Stimulated activated naive CD4-positive, alpha-beta T cell treated with Interleukin-2 at 50 U/mL for 16 hours (primary cell): Measurements from ENCODE around the gene TTC28.

Source experiments
- DNase-seq: peaks from one replicate; lab custom pipeline; 2025; lab: John Stamatoyannopoulos, UW

Gene TTC28

GRCh38 chr22:27966168-27967064, 713.2 kb downstream of the TTC28 start:
- DNase-seq: no peak

DNA sequence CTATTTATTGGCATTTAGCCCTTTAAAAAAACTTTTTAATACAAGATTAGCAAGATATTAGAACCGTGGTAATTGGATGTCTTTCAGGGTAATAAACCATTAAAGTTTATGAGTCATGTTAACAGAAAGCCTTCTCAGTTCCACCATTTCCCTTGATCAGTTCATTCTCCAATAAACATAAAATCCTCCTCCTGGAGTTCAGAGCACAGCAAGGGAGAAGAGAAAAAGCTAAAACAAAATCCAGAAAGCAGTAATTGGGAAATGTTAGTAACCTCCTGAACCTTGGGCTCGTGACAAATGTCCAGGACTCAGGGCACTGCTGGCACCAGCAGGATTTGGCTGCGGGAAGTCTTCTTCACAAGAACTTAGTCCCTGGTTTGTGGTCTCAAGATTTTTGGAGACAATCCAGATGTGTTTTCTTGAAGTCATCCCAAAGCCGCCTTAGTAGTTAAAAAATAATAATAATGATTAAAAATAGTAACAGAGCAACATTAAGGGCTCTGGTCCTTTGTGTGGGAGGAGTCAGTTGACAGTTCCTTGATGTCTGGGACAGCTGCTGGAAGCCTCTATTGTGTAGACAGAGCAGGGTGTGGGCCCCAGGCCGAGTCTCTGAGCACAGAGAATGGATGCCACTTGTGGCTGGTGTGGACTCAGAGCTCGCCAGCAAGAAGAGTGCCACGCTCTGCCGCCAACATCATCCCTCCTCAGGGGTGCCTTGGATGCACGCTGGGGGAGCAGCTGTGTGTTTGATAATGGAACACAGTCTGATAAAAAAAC, 717.2 kb downstream of the TTC28 start:
- no peak for DNase-seq

GRCh38 chr22:27961680-27962079, 718.0 kb downstream of the TTC28 start:
- DNase-seq: no peak

DNA sequence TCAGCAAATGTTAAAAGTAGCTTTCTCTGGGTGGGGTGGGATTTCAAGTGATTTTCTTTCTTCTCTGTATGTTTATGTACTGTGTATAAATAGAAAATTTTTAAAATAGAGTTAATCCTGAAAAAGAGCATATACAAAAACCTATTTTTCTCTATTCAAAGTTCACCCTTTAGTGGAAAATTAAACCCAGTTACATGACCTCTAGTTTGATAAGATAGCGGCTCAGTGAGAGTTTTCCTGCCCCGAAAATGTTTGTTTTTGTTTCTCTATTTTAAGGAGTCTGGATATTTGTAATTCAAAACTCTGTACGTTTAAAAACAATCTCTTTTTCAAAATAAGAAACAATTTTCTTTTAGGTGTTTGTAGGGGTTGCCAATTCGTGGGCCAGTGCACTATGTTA, 718.5 kb downstream of the TTC28 start:
- no peak for DNase-seq

DNA sequence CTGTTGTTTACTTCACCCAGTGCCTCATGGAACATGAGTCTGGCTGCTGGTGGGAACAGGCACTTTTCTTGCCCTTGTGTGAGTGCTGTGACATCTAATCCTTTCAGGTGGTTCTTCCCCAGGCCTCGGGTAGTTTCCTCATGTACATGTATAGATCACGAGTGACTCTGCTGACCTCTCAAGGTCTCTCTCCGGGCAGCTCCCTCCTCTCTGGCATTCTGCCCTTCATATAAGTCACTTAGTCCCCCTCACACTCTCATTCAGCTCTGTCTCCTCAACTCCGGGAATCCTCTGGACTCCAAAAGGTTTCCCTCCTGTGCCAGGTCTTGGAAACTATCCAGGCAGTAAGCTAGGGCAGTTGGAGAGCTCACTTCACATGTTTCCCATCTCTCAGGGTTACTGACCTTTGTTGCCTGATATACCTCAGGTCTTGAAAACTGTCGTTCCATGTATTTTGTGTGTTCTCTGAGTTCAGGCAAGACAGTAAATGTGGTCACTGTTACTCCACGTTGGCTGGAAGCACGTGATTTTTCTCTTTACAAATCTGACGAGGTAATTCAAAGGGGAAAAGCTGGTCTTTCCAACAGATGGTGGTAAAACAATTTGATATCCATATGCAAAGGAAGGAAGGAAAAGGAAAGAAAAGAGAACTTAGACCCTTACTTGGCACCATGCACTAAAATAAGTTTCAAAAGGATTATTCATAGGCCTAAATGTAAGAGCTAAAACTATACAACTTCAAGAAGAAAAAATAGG, 720.1 kb downstream of the TTC28 start:
- no peak for DNase-seq

- no peak for DNase-seq
These were observed 726.9 kb downstream of the TTC28 start for GRCh38 chr22:27952779-27953178.

DNA sequence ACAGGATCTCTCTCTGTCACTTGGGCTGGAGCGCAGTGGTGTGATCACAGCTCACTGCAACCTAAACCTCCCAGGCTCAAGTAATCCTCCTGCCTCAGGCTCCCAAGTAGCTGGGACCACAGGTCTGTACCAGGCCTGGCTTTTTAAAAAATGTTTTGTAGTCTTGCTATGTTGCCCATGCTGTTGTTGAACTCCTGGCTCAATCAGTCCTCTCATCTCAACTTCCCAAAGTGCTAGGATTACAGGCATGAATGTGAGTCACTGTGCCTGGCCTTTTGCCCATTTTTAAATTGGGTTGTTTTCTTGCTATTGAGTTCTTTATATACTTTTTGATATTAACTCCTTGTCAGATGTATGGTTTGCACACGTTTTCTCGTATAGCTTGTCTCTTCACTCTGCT, 727.5 kb downstream of the TTC28 start:
- DNase-seq: no peak

DNA sequence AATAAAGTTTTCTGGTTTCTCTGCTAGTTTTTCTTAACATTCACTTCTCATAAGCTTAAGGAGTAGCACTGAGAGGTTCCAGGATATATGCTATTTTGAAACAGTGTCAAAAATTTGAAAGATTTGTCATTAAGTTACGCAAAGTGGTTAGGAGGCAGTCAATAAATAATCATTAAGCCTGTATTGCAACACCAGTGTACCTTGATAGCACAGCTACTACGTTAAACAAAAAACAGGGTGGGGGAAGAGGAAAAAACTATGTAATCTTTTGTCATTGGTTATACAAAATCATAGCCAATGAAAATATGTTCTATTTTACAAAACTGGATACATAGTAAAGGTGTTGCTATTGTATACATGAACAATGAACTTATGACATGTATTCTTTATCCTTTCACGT, 730.2 kb downstream of the TTC28 start:
- no peak for DNase-seq

DNA sequence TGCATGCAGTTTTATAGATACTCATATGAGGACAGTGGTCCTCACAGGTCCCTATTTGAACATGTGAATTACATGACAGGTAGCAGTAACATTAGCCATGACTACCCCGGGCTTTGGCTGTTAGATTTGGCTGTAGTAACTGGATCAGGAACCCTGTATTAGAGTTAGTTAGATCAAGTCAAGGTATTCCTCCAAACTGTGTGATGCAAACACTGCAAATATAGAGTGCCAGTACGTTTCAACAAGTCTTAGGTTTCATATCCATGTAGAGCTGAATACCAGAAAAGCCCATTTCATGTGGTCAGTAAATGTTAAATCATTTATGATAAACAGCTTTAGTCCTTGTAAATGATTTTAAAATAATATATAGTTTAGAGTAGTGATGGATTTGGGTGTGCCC, 731.1 kb downstream of the TTC28 start:
- DNase-seq: no peak

DNA sequence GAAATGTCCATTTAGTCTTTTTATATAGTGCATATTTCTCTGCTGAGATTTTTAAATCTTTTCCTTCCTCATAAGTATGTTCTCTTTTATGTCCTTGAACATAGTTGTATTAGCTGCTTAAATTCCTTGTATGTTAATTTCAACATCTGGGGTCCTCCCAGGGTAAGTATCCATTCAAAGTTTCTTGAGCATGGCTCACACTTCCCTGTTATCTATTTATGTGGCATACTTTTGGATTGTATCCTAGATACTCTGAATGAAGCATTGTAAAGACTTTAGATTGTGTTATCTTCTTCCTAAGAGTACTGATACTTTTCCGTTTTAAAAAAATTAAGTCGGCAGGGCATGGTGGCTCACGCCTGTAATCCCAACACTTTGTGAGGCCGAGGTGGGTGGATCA, 732.2 kb downstream of the TTC28 start:
- no peak for DNase-seq

DNA sequence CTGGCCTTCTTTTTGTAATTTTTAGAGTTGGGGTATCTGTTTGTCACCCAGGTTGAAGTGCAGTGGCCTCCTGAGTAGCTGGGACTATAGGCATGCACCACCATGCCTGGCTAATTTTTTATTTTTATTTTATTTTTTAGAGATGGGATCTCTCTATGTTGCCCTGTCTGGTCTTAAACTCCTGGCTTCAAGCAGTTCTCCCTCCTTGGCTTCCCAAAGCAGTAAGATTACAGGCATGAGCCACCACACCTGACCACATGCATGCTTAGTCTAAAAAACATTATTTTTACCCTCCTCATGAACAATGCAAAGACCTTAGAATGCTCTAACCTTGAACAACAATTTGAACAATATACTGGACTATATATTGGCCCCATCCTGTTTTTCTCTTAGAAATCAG, 738.5 kb downstream of the TTC28 start:
- DNase-seq: no peak

DNA sequence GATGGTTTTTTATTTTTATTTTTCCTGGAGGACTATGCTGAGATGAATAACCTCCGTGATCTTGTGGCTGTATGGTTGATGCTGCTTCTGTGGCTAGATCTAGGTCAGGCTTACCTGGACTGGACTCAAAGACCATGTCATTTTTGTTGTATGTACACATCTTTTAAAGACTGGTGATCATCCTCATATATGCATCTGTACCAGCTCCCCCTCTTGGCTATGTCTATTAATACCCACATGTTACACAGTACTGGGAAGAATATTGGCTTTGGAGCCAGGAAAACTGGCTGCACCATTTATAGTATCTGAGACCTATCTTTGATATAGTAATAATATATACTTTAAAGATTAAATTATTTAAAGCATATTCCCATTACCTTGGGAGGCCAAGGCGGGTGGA, 742.2 kb downstream of the TTC28 start:
- no peak for DNase-seq

DNA sequence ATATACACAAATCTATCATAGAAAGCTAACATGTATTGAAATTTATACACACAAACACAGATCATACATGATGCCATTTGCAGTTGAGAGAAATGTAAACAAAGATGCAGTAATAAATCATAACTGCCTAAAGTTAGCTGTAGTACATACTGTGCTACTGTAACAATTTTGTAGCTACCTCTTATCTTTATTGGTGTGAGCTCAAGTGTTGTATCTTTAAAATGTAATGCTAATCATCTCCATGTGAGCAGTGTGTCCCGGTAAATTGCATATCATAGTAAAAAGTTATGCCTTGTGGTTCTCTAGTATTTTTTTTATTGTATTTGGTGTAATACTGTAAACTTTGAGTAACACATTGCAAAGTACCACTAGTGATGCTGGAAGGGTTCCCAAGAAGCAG, 743.7 kb downstream of the TTC28 start:
- no peak for DNase-seq

DNA sequence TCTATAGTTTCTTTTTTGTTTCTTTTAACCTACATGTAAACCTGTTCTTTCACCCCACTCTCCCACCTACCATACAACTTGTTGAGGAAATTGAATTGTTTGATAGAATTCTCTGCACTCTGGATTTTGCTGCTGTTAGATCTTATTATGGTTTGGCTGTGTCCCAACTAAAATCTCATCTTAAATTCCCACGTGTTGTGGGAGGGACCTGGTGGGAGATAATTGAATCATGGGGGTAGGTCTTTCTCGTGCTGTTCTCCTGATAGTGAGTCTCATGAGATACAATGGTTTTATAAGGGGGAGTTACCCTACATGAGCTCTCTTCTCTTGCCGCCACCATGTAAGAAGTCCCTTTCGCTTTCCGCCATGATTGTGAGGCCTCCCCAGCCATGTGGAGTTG, 745.6 kb downstream of the TTC28 start:
- DNase-seq: no peak

- no peak for DNase-seq
These were observed 746.3 kb downstream of the TTC28 start for GRCh38 chr22:27933186-27933983.

GRCh38 chr22:27930331-27931060, 749.1 kb downstream of the TTC28 start:
- DNase-seq: no peak
